ENCODE measurements around the gene MYD88. TPM values are rescaled to one million over a fixed set of nuclear protein-coding genes. Genes with fewer than 3 reads are reported as not detected.

Gene MYD88
- total and polyA plus RNA-seq, 2 experiments from 2014 or later, result 12.7 to 51.4 TPM

DNA sequence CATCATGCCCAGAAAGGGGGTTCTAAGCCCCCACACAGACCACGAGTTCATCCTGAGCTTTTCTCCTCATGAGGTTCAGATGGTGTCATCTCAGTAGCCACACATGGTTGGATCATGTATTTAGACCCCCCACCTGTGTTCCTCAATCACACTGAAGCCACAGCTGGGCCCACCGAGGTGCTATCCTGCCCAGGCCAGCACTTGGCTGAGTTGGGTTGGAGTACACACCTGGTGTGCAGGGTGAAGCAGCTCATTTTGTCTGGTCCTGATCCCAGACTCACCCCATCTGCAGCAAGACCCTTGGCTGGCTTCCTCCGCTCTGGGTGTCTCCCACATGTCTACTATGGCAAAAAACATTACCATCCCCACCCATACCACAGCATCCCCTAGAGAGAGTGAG is 43.5 kb upstream of the MYD88 start:
- Histone ChIP-seq H3K4me2 (no peak overlapping the region), H3K27me3 (peaks cover 4% of the 10 kb centered on the region)
- 82% methylated on average over 3 of the region's 3 CpGs for WGBS (ENCODE audit: low lambda C conversion rate, missing lambda C conversion rate)

DNA sequence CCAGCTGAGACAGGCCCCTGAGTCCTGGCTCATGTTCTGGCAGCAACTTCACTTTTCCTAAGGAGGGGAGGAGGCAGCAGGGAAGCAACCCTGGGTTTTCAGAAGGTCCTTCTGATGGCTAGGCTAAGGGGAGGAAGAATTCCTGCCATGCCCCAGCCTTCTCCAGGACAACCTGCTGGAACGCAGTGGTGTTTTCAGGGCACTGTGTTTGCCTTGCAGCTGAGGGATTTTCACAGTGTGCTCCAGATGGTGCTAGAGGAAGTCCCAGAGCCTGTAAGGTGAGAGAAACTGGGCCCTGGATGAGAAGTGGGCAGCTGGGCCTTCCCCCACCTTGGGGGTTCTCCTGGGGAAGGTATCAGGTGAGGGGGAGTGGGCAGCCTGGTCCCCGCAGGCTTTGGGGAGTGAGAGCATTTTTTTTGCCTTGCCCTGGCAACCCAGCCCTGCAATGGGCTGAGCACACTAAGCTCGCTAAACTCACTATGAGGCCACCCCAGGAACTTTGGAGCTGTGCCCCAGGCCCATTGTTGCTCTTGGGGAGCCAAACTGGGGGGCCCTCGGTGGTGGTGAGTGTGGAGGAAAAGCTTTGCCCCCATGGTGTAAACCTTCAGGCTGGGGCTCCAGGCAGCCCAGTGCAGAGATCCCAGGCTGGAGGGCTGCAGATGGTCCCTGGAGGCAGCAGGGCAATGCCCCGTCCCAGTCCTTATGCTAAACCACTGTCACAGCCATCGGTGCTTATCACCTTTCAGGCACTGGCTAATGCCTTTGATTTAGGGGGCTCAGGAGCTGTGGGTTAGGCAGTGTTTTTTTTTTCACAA is 42.6 kb upstream of the MYD88 start:
- H3K79me2 ChIP-seq, result no peaks in the 10 kb centered on the region
- peaks cover 4% of the 10 kb centered on the region for H3K27me3 ChIP-seq
- no peaks in the 10 kb centered on the region for H4K20me1 ChIP-seq (ENCODE audit: insufficient read depth, poor library complexity, severe bottlenecking)
- no peaks in the 10 kb centered on the region for H3K9me2 ChIP-seq (replicated peaks; ENCODE audit: insufficient read depth)
- H3K4me2 ChIP-seq, result no peak overlapping the region
- no peak overlapping the region for H3K4me3 ChIP-seq
- TF ChIP-seq, protein P1, sequence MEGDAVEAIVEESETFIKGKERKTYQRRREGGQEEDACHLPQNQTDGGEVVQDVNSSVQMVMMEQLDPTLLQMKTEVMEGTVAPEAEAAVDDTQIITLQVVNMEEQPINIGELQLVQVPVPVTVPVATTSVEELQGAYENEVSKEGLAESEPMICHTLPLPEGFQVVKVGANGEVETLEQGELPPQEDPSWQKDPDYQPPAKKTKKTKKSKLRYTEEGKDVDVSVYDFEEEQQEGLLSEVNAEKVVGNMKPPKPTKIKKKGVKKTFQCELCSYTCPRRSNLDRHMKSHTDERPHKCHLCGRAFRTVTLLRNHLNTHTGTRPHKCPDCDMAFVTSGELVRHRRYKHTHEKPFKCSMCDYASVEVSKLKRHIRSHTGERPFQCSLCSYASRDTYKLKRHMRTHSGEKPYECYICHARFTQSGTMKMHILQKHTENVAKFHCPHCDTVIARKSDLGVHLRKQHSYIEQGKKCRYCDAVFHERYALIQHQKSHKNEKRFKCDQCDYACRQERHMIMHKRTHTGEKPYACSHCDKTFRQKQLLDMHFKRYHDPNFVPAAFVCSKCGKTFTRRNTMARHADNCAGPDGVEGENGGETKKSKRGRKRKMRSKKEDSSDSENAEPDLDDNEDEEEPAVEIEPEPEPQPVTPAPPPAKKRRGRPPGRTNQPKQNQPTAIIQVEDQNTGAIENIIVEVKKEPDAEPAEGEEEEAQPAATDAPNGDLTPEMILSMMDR (IDR thresholded peaks at IDR 0.05; ENCODE audit: poor library complexity), result no peak
- TF ChIP-seq EZH2 (IDR thresholded peaks at IDR 0.05; ENCODE audit: borderline replicate concordance), result no peak
- TF ChIP-seq EZH2phosphoT487 (IDR thresholded peaks at IDR 0.05; ENCODE audit: low read depth, severe bottlenecking, unreplicated experiment), result no peak
- H3K4me1 ChIP-seq (ENCODE audit: insufficient read depth), result no peaks in the 10 kb centered on the region
- 80% methylated on average over 6 of the region's 6 CpGs for WGBS (ENCODE audit: low lambda C conversion rate, missing lambda C conversion rate)
- no peak overlapping the region for H2AFZ ChIP-seq
- DNase-seq (ENCODE audit: low spot score), result peak; percentile 1
- no peaks in the 10 kb centered on the region for H3K9me3 ChIP-seq (ENCODE audit: low read depth)
- H3K36me3 ChIP-seq (replicated peaks; ENCODE audit: insufficient read depth, low read depth), result no peaks in the 10 kb centered on the region
- no peak overlapping the region for H3K27ac ChIP-seq

More for the DNA sequence above, 43.5 kb upstream of the MYD88 start:
- no peak overlapping the region for H3K27ac ChIP-seq
- H3K79me2 ChIP-seq, result no peaks in the 10 kb centered on the region
- no peak for TF ChIP-seq EZH2 (IDR thresholded peaks at IDR 0.05; ENCODE audit: borderline replicate concordance)
- TF ChIP-seq, protein P1 (IDR thresholded peaks at IDR 0.05; ENCODE audit: poor library complexity), result no peak
- TF ChIP-seq EZH2phosphoT487 (IDR thresholded peaks at IDR 0.05; ENCODE audit: low read depth, severe bottlenecking, unreplicated experiment), result no peak
- no peaks in the 10 kb centered on the region for H3K9me3 ChIP-seq (ENCODE audit: low read depth)
- H3K9me2 ChIP-seq (replicated peaks; ENCODE audit: insufficient read depth), result no peaks in the 10 kb centered on the region
- H3K4me1 ChIP-seq (ENCODE audit: insufficient read depth), result no peaks in the 10 kb centered on the region
- no peaks in the 10 kb centered on the region for H4K20me1 ChIP-seq (ENCODE audit: insufficient read depth, poor library complexity, severe bottlenecking)
- no peak for DNase-seq (ENCODE audit: low spot score)
- H3K36me3 ChIP-seq (replicated peaks; ENCODE audit: insufficient read depth, low read depth), result no peaks in the 10 kb centered on the region
- H3K4me3 ChIP-seq, result no peak overlapping the region
- no peak overlapping the region for H2AFZ ChIP-seq

DNA sequence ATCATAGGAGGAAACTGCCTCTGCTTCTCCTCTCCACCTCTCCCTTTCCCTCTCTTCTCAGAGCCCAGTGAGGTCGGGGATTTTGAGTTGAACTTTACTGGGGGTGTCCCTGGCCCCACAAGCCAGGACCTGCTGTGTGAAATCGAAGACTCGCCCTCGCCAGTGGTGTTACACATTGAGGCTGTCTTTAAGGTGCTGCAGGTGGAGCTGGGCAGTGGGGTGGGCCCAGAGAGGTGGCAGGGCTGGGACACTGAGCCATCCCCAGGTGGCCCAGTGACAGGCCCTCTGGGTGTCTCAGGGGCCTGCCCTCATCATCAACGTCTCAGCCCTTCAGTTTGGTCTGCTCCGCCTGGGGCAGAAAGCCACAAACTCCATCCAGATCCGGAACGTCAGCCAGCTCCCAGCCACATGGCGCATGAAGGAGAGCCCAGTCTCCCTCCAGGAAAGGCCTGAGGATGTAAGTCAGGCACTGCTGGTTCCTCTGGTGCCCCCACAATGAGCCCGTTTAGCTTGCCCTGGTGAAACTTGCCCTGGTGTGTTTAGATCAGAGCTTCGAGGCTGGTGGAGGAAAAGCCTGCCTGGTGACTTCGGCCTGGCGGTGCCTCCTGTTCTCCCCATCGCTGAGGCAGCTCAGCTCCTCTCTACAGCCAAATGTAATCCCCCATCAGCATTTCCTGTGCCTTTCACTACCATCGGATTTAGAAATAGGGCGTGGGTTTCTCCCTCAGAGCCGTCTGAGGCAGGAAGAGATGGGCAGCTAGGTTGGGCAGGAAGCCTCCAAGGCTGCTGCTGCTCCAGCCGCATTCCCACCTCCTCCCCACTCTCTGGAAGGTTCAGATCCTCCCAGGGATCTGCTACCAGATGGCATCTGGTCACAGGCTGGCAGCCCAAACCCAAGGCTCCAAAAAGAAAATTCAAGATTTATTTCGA is 40.8 kb upstream of the MYD88 start:
- TF ChIP-seq, protein P1 (IDR thresholded peaks at IDR 0.05; ENCODE audit: poor library complexity), result no peak
- TF ChIP-seq EZH2 (IDR thresholded peaks at IDR 0.05; ENCODE audit: borderline replicate concordance) (no peak), EZH2phosphoT487 (IDR thresholded peaks at IDR 0.05; ENCODE audit: low read depth, severe bottlenecking, unreplicated experiment) (no peak)
- H3K36me3 ChIP-seq (replicated peaks; ENCODE audit: insufficient read depth, low read depth), result no peaks in the 10 kb centered on the region
- H3K4me1 ChIP-seq (ENCODE audit: insufficient read depth), result no peaks in the 10 kb centered on the region
- no peaks in the 10 kb centered on the region for H4K20me1 ChIP-seq (ENCODE audit: insufficient read depth, poor library complexity, severe bottlenecking)
- H3K79me2 ChIP-seq, result no peaks in the 10 kb centered on the region
- H3K27me3 ChIP-seq, result no peaks in the 10 kb centered on the region
- H3K27ac ChIP-seq, result no peak overlapping the region
- no peaks in the 10 kb centered on the region for H3K9me3 ChIP-seq (ENCODE audit: low read depth)
- H3K4me3 ChIP-seq, result no peak overlapping the region
- 81% methylated on average over 19 of the region's 19 CpGs for WGBS (ENCODE audit: low lambda C conversion rate, missing lambda C conversion rate)
- H3K4me2 ChIP-seq, result no peak overlapping the region
- no peaks in the 10 kb centered on the region for H3K9me2 ChIP-seq (replicated peaks; ENCODE audit: insufficient read depth)
- no peak overlapping the region for H2AFZ ChIP-seq
- DNase-seq (ENCODE audit: low spot score), result no peak
